Vagina (tissue), 2 donors: ENCODE data around the gene MSL3B.

Experiments
- DNase-seq, 2 donors: peaks; one replicate each; pipeline ENCODE4 v3.0.0-alpha.2; 2017; ENCODE audit errors: extremely low spot score in 2 of 2
- H3K27ac ChIP-seq: fragments of 200-600 bp; sonication (generic); one replicate; pipeline ENCODE4 v1.5.1; 2019
- H3K27me3 ChIP-seq: fragments of 200-600 bp; sonication (generic); one replicate; pipeline ENCODE4 v1.5.1; 2019
- H3K36me3 ChIP-seq, 2 donors: fragments of 200-600 bp; sonication (generic); one replicate each; pipeline ENCODE4 v1.5.1; 2017 to 2019
- H3K4me1 ChIP-seq: fragments of 200-600 bp; sonication (generic); one replicate; pipeline ENCODE4 v1.5.1; 2019
- H3K4me3 ChIP-seq, 2 donors: fragments of 200-600 bp; sonication (generic); 1 replicate in 1 of 2; 2 replicates in 1 of 2; pipeline ENCODE4 v1.5.1; 2016 to 2019
- H3K9me3 ChIP-seq: fragments of 200-600 bp; sonication (generic); one replicate; pipeline ENCODE4 v1.5.1; 2019
- CTCF ChIP-seq, 3 experiments: fragments of 450-650 bp in 2 of 3; fragments of 200-600 bp in 1 of 3; sonication (generic) in 1 of 3; IDR thresholded peaks; one replicate each; pipeline ENCODE4 v1.5.1; 2017 to 2019; ENCODE audit warnings: antibody characterized with exemption in 3 of 3, mild to moderate bottlenecking in 2 of 3, moderate library complexity in 2 of 3
- POLR2A ChIP-seq, 2 donors: fragments of 450-650 bp; IDR thresholded peaks; one replicate each; pipeline ENCODE4 v1.6.1; 2017; ENCODE audit warnings: antibody characterized with exemption in 2 of 2, mild to moderate bottlenecking in 2 of 2, moderate library complexity in 2 of 2
- POLR2AphosphoS5 ChIP-seq, 2 donors: sonication (generic); formaldehyde crosslinking; IDR thresholded peaks; one replicate each; pipeline ENCODE4 v1.9.0; 2017; ENCODE audit warnings: antibody characterized with exemption in 2 of 2, mild to moderate bottlenecking in 2 of 2, low read depth in 1 of 2; ENCODE audit not compliant: insufficient read depth in 1 of 2
- intact Hi-C: fragments of 100-400 bp; cut with DNase I; formaldehyde crosslinking; loops from one replicate; pipeline ENCODE4 v1.15.1; 2023

The MSL3B gene

GRCh38 chr2:233824373-233824772, 43.8 kb downstream of the MSL3B start:
- TF ChIP-seq POLR2AphosphoS5 (IDR thresholded peaks at IDR 0.05; ENCODE audit: insufficient read depth in 1 of 2, low read depth in 1 of 2) (no peak), CTCF (IDR thresholded peaks at IDR 0.05) (no peak), POLR2A (IDR thresholded peaks at IDR 0.05) (no peak)
- H3K27ac ChIP-seq, result no peak overlapping the region
- H3K4me1 ChIP-seq, result no peaks in the 10 kb centered on the region
- intact Hi-C loops, result no loop called here
- no peak for DNase-seq
- H3K4me3 ChIP-seq, result no peak overlapping the region
- no peaks in the 10 kb centered on the region for H3K27me3 ChIP-seq
- no peaks in the 10 kb centered on the region for H3K9me3 ChIP-seq
- H3K36me3 ChIP-seq, result no peaks in the 10 kb centered on the region

GRCh38 chr2:233823731-233824121, 44.5 kb downstream of the MSL3B start:
- Histone ChIP-seq H3K4me1 (no peaks in the 10 kb centered on the region), H3K27ac (no peak overlapping the region), H3K27me3 (no peaks in the 10 kb centered on the region), H3K4me3 (no peak overlapping the region), H3K36me3 (no peaks in the 10 kb centered on the region), H3K9me3 (no peaks in the 10 kb centered on the region)
- intact Hi-C loops, result no loop called here
- TF ChIP-seq POLR2AphosphoS5 (IDR thresholded peaks at IDR 0.05; ENCODE audit: insufficient read depth in 1 of 2, low read depth in 1 of 2) (no peak), CTCF (IDR thresholded peaks at IDR 0.05) (no peak), POLR2A (IDR thresholded peaks at IDR 0.05) (no peak)
- DNase-seq, result no peak

GRCh38 chr2:233822781-233823730, 45.1 kb downstream of the MSL3B start:
- H3K27me3 ChIP-seq, result no peaks in the 10 kb centered on the region
- TF ChIP-seq POLR2AphosphoS5 (IDR thresholded peaks at IDR 0.05; ENCODE audit: insufficient read depth in 1 of 2, low read depth in 1 of 2) (no peak), POLR2A (IDR thresholded peaks at IDR 0.05) (no peak), CTCF (IDR thresholded peaks at IDR 0.05) (no peak)
- no peaks in the 10 kb centered on the region for H3K4me1 ChIP-seq
- no peak overlapping the region for H3K27ac ChIP-seq
- intact Hi-C loops, result no loop called here
- no peaks in the 10 kb centered on the region for H3K9me3 ChIP-seq
- no peak for DNase-seq
- no peaks in the 10 kb centered on the region for H3K36me3 ChIP-seq
- no peak overlapping the region for H3K4me3 ChIP-seq

- no peak for DNase-seq
- no peaks in the 10 kb centered on the region for H3K27me3 ChIP-seq
- TF ChIP-seq POLR2A (IDR thresholded peaks at IDR 0.05) (no peak), CTCF (IDR thresholded peaks at IDR 0.05) (no peak), POLR2AphosphoS5 (IDR thresholded peaks at IDR 0.05; ENCODE audit: insufficient read depth in 1 of 2, low read depth in 1 of 2) (no peak)
- no peaks in the 10 kb centered on the region for H3K36me3 ChIP-seq
- H3K27ac ChIP-seq, result no peak overlapping the region
- no peaks in the 10 kb centered on the region for H3K9me3 ChIP-seq
- intact Hi-C loops, result no loop called here
- no peak overlapping the region for H3K4me3 ChIP-seq
- no peaks in the 10 kb centered on the region for H3K4me1 ChIP-seq
These were observed 46.0 kb downstream of the MSL3B start for GRCh38 chr2:233822101-233822771.

DNA sequence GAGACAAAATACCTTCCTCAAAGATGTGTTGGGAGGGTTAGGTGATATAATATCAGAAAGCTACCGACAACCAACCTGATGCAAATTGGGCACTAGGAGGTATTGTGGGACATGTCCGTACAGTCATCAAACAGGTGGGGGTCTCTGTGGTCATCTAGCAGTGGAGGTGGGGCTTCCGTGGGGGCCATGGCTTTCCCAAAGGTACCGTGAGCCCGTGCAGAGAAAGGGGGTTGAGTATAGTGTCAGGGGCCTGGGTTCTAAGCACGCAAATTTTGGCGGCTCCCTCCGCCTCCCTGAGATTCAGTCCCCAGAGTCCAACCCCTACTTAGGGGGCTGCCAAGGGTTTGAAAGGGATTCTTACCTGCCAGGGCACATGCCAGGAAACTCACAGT, 46.5 kb downstream of the MSL3B start:
- Histone ChIP-seq H3K27me3 (no peaks in the 10 kb centered on the region), H3K27ac (no peak overlapping the region), H3K9me3 (no peaks in the 10 kb centered on the region), H3K4me1 (no peaks in the 10 kb centered on the region), H3K36me3 (no peaks in the 10 kb centered on the region), H3K4me3 (no peak overlapping the region)
- no peak for TF ChIP-seq POLR2AphosphoS5 (IDR thresholded peaks at IDR 0.05; ENCODE audit: insufficient read depth in 1 of 2, low read depth in 1 of 2)
- TF ChIP-seq POLR2A (IDR thresholded peaks at IDR 0.05), result no peak
- TF ChIP-seq CTCF (IDR thresholded peaks at IDR 0.05), result no peak
- intact Hi-C loops, result no loop called here
- no peak for DNase-seq
